Kidney epithelial cell (primary cell): ENCODE measurements around the gene DAP3. TPM values are rescaled to one million over a fixed set of nuclear protein-coding genes. Genes with fewer than 3 reads are reported as not detected.

Source experiments
- DNase-seq: peaks from one replicate; pipeline ENCODE4 v3.0.0-alpha.2; 2010; ENCODE audit warnings: low read depth
- H3K27me3 ChIP-seq: 2 replicates; pipeline ENCODE4 v1.6.0; 2011; ENCODE audit warnings: low read length; ENCODE audit not compliant: control insufficient read depth, insufficient read depth
- H3K36me3 ChIP-seq: 2 replicates; pipeline ENCODE4 v1.5.1; 2011; ENCODE audit warnings: low read length; ENCODE audit not compliant: control insufficient read depth, insufficient read depth
- H3K4me3 ChIP-seq: 2 replicates; pipeline ENCODE4 v1.5.1; 2011; ENCODE audit warnings: low read depth, mild to moderate bottlenecking, control low read depth, low read length
- total RNA-seq: library from RNA; depleted of rRNA; stranded (reverse); fragments of >200 nt; gene quantifications from 2 replicates; pipeline ENCODE4 v1.2.3, GENCODE V29; 2015
- TF ChIP-seq, protein P1 (sequence below): IDR thresholded peaks from 2 replicates; pipeline ENCODE4 v1.5.1; 2011; ENCODE audit warnings: mild to moderate bottlenecking, moderate library complexity, low read length, control low read depth, inconsistent platforms; ENCODE audit not compliant: insufficient read depth, poor library complexity, severe bottlenecking

The DAP3 gene
- total RNA-seq, 1 donor from 2014 or later = 134 TPM

DNA sequence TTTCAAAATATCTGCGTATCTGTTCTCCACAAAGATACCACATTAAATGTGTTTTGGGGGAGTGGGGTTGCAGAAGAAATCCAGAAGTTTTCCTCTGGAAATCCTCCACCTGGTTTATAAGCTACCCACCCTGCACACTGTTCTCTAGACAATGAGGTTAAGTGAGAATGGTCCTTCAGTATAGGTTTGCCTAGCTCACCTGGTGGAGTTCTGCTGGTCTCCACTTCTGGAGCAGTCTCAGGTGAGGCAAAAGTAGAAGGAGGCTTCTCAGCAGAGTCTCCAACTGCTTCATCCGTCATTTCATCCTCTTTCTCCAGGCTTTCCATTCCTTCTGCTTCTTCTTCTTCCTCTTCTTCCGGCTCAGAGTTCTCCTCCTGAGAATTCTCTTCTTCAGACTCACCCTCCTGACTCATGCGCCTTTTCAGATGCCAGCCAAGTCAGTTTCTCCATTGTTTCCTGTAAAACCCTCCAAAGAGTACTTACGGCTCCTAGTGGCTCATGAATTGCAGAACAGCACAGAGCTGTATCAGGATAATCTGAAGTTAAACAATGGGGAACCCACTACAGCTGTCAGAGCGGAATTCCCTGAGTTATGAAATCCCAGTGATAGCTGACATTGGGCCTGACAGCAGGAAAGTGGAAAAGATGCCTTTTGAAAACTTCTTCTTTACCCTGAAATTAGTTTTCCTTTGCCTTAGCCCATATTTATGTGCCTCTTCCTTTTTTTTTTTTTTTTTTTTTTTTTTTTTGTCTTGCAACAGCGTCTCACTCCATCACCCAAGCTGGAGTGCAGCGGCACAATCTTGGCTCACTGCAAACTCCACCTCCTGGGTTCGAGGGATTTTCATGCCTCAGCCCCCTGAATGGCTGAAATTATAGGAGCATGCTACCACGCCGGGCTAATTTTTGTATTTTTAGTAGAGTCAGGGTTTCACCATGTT lies 40.4 kb upstream of the DAP3 start:
- Histone ChIP-seq H3K4me3 (no peak overlapping the region), H3K36me3 (no peaks in the 10 kb centered on the region), H3K27me3 (no peaks in the 10 kb centered on the region)
- DNase-seq = peak; percentile 77
- TF ChIP-seq, protein P1, sequence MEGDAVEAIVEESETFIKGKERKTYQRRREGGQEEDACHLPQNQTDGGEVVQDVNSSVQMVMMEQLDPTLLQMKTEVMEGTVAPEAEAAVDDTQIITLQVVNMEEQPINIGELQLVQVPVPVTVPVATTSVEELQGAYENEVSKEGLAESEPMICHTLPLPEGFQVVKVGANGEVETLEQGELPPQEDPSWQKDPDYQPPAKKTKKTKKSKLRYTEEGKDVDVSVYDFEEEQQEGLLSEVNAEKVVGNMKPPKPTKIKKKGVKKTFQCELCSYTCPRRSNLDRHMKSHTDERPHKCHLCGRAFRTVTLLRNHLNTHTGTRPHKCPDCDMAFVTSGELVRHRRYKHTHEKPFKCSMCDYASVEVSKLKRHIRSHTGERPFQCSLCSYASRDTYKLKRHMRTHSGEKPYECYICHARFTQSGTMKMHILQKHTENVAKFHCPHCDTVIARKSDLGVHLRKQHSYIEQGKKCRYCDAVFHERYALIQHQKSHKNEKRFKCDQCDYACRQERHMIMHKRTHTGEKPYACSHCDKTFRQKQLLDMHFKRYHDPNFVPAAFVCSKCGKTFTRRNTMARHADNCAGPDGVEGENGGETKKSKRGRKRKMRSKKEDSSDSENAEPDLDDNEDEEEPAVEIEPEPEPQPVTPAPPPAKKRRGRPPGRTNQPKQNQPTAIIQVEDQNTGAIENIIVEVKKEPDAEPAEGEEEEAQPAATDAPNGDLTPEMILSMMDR = peak; percentile 76

DNA sequence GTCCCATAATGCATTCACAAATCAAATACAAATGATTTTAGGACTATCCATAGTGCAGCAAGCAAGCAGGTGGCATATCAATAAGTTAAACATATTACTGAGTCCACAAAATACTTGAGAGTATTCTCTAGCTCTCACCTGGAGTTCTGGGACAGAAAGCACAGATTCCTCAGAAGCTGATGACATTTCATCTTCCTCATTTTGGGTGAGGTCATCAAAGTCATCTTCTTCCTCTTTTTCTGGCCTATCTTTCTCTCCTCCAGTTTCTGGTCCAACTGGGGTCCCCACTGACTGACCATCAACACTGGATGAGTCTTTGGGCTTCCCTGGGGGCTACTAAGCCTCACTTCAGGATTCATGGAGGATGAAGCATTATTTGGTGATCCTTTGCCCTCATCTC lies 39.2 kb upstream of the DAP3 start:
- TF ChIP-seq, protein P1 = no peak
- no peak for DNase-seq

DNA sequence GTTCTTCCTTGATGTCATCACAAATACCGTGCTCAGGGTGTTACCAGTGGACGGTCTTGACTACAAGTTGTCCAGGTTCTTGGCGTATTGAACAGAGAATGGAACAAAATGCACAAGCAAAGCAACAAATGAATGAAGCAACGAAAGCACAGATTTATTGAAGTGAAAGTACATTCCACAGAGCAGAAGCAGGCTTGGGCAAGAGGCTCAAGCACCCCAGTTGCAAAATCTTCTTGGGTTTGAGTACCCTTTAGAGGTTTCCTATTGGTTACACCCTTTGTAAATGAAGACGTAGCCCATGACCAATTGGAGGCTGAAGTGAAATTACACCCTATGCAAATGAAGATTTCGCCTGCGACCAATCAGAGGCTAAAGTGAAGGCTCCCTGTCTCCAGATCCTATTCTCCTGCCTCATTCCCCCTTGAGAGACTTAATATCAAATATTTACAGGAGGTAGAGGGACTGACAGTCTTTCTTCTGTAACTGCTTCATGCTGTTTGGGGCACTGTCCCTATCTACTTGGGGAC lies 38.6 kb upstream of the DAP3 start:
- Histone ChIP-seq H3K36me3 (no peaks in the 10 kb centered on the region), H3K4me3 (no peak overlapping the region), H3K27me3 (no peaks in the 10 kb centered on the region)
- no peak for DNase-seq
- TF ChIP-seq, protein P1 = no peak

More for the DNA sequence above, 39.2 kb upstream of the DAP3 start:
- no peaks in the 10 kb centered on the region for H3K27me3 ChIP-seq
- H3K36me3 ChIP-seq = no peaks in the 10 kb centered on the region
- H3K4me3 ChIP-seq = no peak overlapping the region

DNA sequence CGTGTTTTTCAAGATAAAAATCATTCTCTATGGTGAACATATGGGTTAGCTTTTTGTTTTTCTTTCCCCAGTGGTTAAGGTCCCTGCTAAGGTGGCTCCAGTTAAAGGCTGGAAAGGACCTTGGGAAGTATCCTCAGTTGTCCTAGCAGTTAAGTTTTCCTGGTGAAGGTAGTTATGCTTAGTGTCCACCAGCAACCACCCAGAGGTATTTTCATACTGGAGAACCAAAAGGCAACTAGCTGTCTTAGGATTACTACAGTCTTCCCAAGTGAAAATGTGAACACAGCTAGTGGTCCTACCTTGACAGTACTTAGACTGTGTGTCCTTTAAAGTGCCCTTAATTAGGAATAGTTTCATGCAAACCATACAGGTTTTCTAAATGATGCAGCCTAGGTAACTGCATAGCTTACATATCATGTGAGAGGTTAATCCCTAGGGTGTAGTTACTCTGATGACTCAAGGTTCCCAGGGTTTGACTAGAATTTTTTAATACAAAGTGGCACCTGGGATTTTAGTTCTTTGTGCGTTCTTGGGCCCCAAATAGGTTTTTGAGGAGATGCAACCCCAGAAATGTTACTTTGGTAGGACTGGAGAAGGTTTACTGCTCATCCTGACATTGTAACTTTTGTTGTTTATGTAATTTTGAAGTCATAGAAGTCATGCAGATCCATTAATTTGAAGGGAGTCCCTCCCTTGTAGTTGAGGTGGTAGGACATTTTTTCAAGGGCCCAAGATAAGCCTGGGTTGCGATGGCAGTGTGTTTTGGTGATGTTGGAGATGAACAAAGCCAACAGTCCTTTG lies 36.8 kb upstream of the DAP3 start:
- no peak for DNase-seq
- no peaks in the 10 kb centered on the region for H3K27me3 ChIP-seq
- H3K4me3 ChIP-seq = no peak overlapping the region
- H3K36me3 ChIP-seq = no peaks in the 10 kb centered on the region
- TF ChIP-seq, protein P1 = no peak

DNA sequence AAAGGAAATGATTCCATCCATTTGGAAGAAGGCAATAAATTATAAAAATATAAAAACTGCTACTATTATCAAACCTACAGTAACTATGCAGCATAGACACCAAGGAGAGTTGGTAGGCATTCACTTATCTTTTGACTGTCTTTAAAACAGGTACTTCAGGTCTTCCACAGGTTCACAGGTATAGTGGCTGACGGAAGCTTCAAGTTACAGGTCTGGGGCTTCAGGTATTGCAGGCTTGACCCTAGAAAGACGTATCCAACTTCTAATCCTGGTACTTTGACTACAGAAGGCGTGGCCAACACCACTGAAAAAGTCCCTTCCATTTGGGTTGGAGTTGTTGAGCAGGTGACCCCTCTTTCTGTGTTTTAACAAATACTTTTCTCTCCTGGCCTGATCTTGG lies 35.9 kb upstream of the DAP3 start:
- H3K27me3 ChIP-seq = no peaks in the 10 kb centered on the region
- DNase-seq = no peak
- no peaks in the 10 kb centered on the region for H3K36me3 ChIP-seq
- no peak overlapping the region for H3K4me3 ChIP-seq
- TF ChIP-seq, protein P1 = no peak
